Measurements from ENCODE around the gene ST6GALNAC4.

GRCh38 chr9:127920794-127921193 lies 4.0 kb upstream of the ST6GALNAC4 start:
- TF ChIP-seq CTCF (IDR thresholded peaks at IDR 0.05) (no peak), POLR2A (IDR thresholded peaks at IDR 0.05) (no peak)

Measured in esophagus squamous epithelium (tissue), 4 donors.